IMR-90 (cell line): ENCODE data around the gene REV3L. TPM values are rescaled to one million over a fixed set of nuclear protein-coding genes. Genes with fewer than 3 reads are reported as not detected.

Source experiments
- ATAC-seq: fragments of 200-7000 bp; cut with Tn5 transposase; 2 replicates; pipeline ENCODE4 v1.9.1; 2020; ENCODE audit warnings: low read depth, mild to moderate bottlenecking, moderate library complexity
- BruUV-seq: library from RNA; stranded (reverse); fragments of 400-500 nt; replicated peaks from 2 replicates; lab custom pipeline; 2021; lab: Mats Ljungman, UMichigan
- CTCF ChIA-PET: fragments of 300-600 bp; formaldehyde crosslinking; extraction: SDS; loops from one replicate; lab custom pipeline; 2021; ENCODE audit warnings: antibody characterized with exemption; lab: Yijun Ruan, JAX
- POLR2A ChIA-PET: fragments of 300-600 bp; sonication (Branson Sonifier 250); formaldehyde crosslinking; loops from one replicate; lab custom pipeline; 2022; ENCODE audit warnings: antibody characterized with exemption; ENCODE audit not compliant: unreplicated experiment; lab: Charles Lee
- DNase-seq: peaks from one replicate; pipeline ENCODE4 v3.0.0; 2013
- H2AFZ ChIP-seq: replicated peaks from 2 replicates; pipeline ENCODE3; 2013; ENCODE audit warnings: low read length, mild to moderate bottlenecking; ENCODE audit not compliant: poor library complexity
- H2AK5ac ChIP-seq: 2 replicates; pipeline ENCODE4 v1.6.1; 2013; ENCODE audit warnings: low read depth, low read length, inconsistent platforms
- H2AK9ac ChIP-seq: replicated peaks from 2 replicates; pipeline ENCODE3; 2013; ENCODE audit warnings: mild to moderate bottlenecking, low read depth, low read length, moderate library complexity; ENCODE audit not compliant: poor library complexity
- H2BK120ac ChIP-seq: 2 replicates; pipeline ENCODE4 v1.6.1; 2013; ENCODE audit warnings: low read depth, low read length, inconsistent platforms
- H2BK15ac ChIP-seq: 3 replicates; pipeline ENCODE4 v1.6.1; 2013; ENCODE audit warnings: low read depth, low read length, inconsistent platforms
- H2BK20ac ChIP-seq: 2 replicates; pipeline ENCODE4 v1.6.1; 2013; ENCODE audit warnings: low read depth, mild to moderate bottlenecking, inconsistent platforms, low read length, moderate library complexity
- H2BK5ac ChIP-seq: 2 replicates; pipeline ENCODE4 v1.6.1; 2013; ENCODE audit warnings: mild to moderate bottlenecking, low read depth, low read length, inconsistent platforms; ENCODE audit not compliant: poor library complexity, severe bottlenecking
- H3K14ac ChIP-seq: replicated peaks from 2 replicates; pipeline ENCODE4 v1.6.1; 2013; ENCODE audit warnings: low read depth, low read length, inconsistent platforms
- H3K18ac ChIP-seq: 2 replicates; pipeline ENCODE4 v1.6.1; 2013; ENCODE audit warnings: low read depth, low read length, control low read depth
- H3K23ac ChIP-seq: 2 replicates; pipeline ENCODE4 v1.6.1; 2013; ENCODE audit warnings: low read depth, low read length, inconsistent platforms
- H3K27ac ChIP-seq: 2 replicates; pipeline ENCODE4 v1.5.1; 2013; ENCODE audit warnings: mild to moderate bottlenecking, control low read depth, low read length; ENCODE audit not compliant: insufficient read depth
- H3K27me3 ChIP-seq: 2 replicates; pipeline ENCODE4 v1.6.1; 2013; ENCODE audit warnings: low read length; ENCODE audit not compliant: control insufficient read depth, insufficient read depth
- H3K36me3 ChIP-seq: 2 replicates; pipeline ENCODE4 v1.6.1; 2013; ENCODE audit warnings: low read length, mixed read lengths; ENCODE audit not compliant: control insufficient read depth, insufficient read depth
- H3K4ac ChIP-seq: 2 replicates; pipeline ENCODE4 v1.6.1; 2013; ENCODE audit warnings: low read depth, low read length, inconsistent platforms
- H3K4me1 ChIP-seq: 2 replicates; pipeline ENCODE4 v1.6.1; 2013; ENCODE audit warnings: low read length, mixed read lengths; ENCODE audit not compliant: control insufficient read depth, insufficient read depth
- H3K4me2 ChIP-seq: 2 replicates; pipeline ENCODE4 v1.6.1; 2013; ENCODE audit warnings: low read depth, mild to moderate bottlenecking, control low read depth, low read length, moderate library complexity
- H3K4me3 ChIP-seq: 2 replicates; pipeline ENCODE4 v1.5.1; 2013; ENCODE audit warnings: low read depth, mild to moderate bottlenecking, control low read depth, low read length, moderate library complexity; ENCODE audit not compliant: insufficient read depth
- H3K56ac ChIP-seq: 2 replicates; pipeline ENCODE4 v1.6.1; 2013; ENCODE audit warnings: low read length, inconsistent platforms; ENCODE audit not compliant: insufficient read depth; ENCODE audit errors: extremely low read depth
- H3K79me1 ChIP-seq, 2 experiments: 2 replicates each; pipeline ENCODE4 v1.6.1; 2013; ENCODE audit warnings: low read length in 2 of 2, inconsistent platforms in 1 of 2, low read depth in 1 of 2
- H3K9ac ChIP-seq: 2 replicates; pipeline ENCODE4 v1.6.1; 2013; ENCODE audit warnings: low read depth, low read length, control low read depth
- H3K9me1 ChIP-seq: 2 replicates; pipeline ENCODE4 v1.6.1; 2013; ENCODE audit warnings: low read length, inconsistent platforms; ENCODE audit not compliant: insufficient read depth
- H3K9me3 ChIP-seq: 2 replicates; pipeline ENCODE4 v1.6.1; 2013; ENCODE audit warnings: low read length; ENCODE audit not compliant: control insufficient read depth, insufficient read depth
- H4K20me1 ChIP-seq: 2 replicates; pipeline ENCODE4 v1.6.1; 2013; ENCODE audit warnings: low read length, inconsistent platforms; ENCODE audit not compliant: insufficient read depth
- H4K5ac ChIP-seq: 2 replicates; pipeline ENCODE4 v1.6.1; 2013; ENCODE audit warnings: mild to moderate bottlenecking, low read depth, low read length, control low read depth
- H4K8ac ChIP-seq, 2 experiments: 2 replicates each; pipeline ENCODE4 v1.6.1; 2013; ENCODE audit warnings: low read depth in 2 of 2, low read length in 2 of 2, control low read depth in 1 of 2, inconsistent platforms in 1 of 2
- H4K91ac ChIP-seq: 2 replicates; pipeline ENCODE4 v1.6.1; 2013; ENCODE audit warnings: low read depth, low read length, inconsistent platforms; ENCODE audit not compliant: insufficient read depth
- MAFK ChIP-seq: IDR thresholded peaks from 2 replicates; pipeline ENCODE4 v1.6.1; 2012; ENCODE audit warnings: low read depth, low read length, improper control_type of control experiment
- MAZ ChIP-seq: IDR thresholded peaks from 2 replicates; pipeline ENCODE4 v1.6.1; 2012; ENCODE audit warnings: low read depth, mild to moderate bottlenecking, low read length, improper control_type of control experiment, moderate library complexity, borderline replicate concordance
- RCOR1 ChIP-seq: IDR thresholded peaks from 2 replicates; pipeline ENCODE4 v1.6.1; 2012; ENCODE audit warnings: mild to moderate bottlenecking, low read length, improper control_type of control experiment; ENCODE audit not compliant: insufficient replicate concordance
- RFX5 ChIP-seq: IDR thresholded peaks from 2 replicates; pipeline ENCODE4 v1.8.0; 2012; ENCODE audit warnings: low read depth, mild to moderate bottlenecking, low read length, moderate library complexity
- SMC3 ChIP-seq: fragments of 150-350 bp; IDR thresholded peaks from 2 replicates; pipeline ENCODE4 v1.6.1; 2016; ENCODE audit warnings: low read depth, mild to moderate bottlenecking, antibody characterized with exemption, low read length, moderate library complexity
- WGBS, 2 experiments: methylation state at CpG; one replicate each; pipeline versions ENCODE4 v1.1.5 to v1.1.7; 2013; ENCODE audit warnings: missing lambda C conversion rate in 2 of 2; ENCODE audit not compliant: insufficient read length in 1 of 2; ENCODE audit errors: extremely low coverage in 2 of 2; 5-methylcytosine and 5-hydroxymethylcytosine counted together
- dilution Hi-C: fragments of 300-500 bp; cut with HindIII; formaldehyde crosslinking; loops from one replicate; pipeline ENCODE4 v1.14.3; 2018; ENCODE audit warnings: low sequenced_read_pairs; ENCODE audit not compliant: unreplicated experiment
- in situ Hi-C: fragments of 300-500 bp; cut with MboI; formaldehyde crosslinking; loops from 3 replicates; pipeline ENCODE4 v1.14.3; 2019; ENCODE audit warnings: low sequenced_read_pairs, inconsistent platforms, mixed read lengths
- intact Hi-C: fragments of 100-400 bp; cut with micrococcal nuclease; formaldehyde crosslinking; loops from 2 replicates; pipeline ENCODE4 v1.10.0; 2022
- polyA plus RNA-seq, 3 experiments: library from polyadenylated mRNA; depleted of rRNA; stranded (reverse); fragments of >200 nt; gene quantifications; 2 replicates each; pipeline ENCODE4 v1.2.3, GENCODE V29; 2012; ENCODE audit warnings: low replicate concordance in 1 of 3
- total RNA-seq: library from RNA; depleted of rRNA; stranded (reverse); fragments of >200 nt; gene quantifications from 2 replicates; pipeline ENCODE4 v1.2.3, GENCODE V29; 2012
- TF ChIP-seq, protein P1 (sequence below): conservative IDR thresholded peaks from 2 replicates; pipeline ENCODE4 v1.5.1; 2012; ENCODE audit warnings: mild to moderate bottlenecking, low read depth, low read length, improper control_type of control experiment

REV3L gene
- total and polyA plus RNA-seq, 2 of the 4 experiments (the other 2 are of a cell fraction), result 7.4 to 15.4 TPM

DNA sequence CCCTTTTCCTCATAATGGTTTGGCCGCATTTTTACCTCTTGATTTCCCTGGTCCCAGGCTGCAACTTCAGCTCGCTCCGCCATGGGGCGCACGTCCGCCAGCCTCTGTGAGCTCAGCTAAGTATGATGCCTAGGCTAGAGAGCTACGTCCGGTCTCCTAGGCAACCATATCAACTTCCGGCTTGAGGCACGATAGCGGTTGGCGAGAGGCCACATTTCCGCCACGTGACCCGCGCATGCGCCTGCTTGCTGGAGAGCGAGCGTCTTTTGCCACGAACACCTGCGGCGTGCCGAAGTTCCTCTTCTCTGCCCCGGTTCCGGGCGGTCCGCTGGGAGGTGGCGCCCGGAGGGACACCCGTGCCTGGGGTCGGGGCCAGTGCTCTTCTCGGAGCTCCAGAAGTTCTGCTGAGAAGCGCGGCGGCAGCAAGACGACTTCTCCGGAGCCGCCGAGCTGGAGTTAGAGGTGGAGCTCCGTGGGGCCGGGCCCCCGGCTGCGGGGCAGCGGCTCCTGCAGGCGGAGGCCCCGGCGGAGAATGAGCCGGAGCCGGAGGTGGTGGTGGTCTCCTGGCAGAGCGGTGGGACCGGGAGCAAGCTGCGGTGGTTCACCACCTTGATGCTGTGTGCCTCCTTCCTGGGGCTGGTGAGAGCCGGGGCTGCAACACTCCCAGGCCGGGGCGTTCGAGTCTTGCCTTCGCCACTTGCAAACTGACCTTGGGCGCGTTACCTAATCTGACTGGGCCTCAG lies 223.8 kb downstream of the REV3L start (continued):
- TF ChIP-seq MAZ, result 0 out of 2 replicates have a peak, but pooled peaks have one; percentile 49
- TF ChIP-seq SMC3, result peak; percentile 77
- no peak for TF ChIP-seq MAFK

DNA sequence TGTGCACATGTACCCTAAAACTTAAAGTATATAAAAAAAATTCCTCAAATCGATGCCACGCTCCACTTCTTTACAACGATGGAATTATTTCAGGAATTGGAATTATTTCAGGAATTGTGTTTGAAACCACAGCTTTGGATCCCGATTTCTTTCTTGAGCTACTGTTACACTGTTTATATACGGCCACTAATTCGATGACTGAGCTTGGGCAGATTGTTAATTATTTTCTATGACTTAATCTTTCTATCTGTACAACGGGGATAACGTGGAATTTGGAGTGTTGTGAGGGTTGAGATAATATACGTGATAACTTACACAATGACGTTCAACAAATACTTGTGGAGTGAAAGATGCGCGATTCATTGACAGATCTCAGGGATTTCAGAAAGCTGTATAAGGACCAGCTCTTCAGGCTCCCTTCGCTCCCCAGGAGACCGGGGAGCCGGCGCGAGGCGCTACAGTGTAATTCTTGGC lies 224.4 kb downstream of the REV3L start:
- Histone ChIP-seq H2BK120ac (peak overlapping the region; percentile 76), H3K4me1 (peaks cover 6% of the 10 kb centered on the region), H3K27me3 (no peaks in the 10 kb centered on the region), H2BK15ac (0 out of 3 replicates have a peak overlapping the region, but pooled peaks have one; percentile 18), H3K56ac (no peak overlapping the region), H3K4ac (peak overlapping the region; percentile 59; the same call in 1 of the 2 replicates), H2AK5ac (no peak overlapping the region), H3K9me3 (no peaks in the 10 kb centered on the region), H4K91ac (peak overlapping the region; percentile 34; the same call in 1 of the 2 replicates), H2BK20ac (0 out of 2 replicates have a peak overlapping the region, but pooled peaks have one; percentile 53), H3K4me3 (peak overlapping the region; percentile 7; the same call in 1 of the 2 replicates), H3K9me1 (no peaks in the 10 kb centered on the region), H3K18ac (no peak overlapping the region), H3K14ac (peak overlapping the region; percentile 85), H3K79me1 (peaks cover 3 to 29% of the 10 kb centered on the region in 2 experiments; a peak in 3 of 4 replicates), H3K9ac (0 out of 2 replicates have a peak overlapping the region, but pooled peaks have one; percentile 34), H2AK9ac (no peak overlapping the region), H3K36me3 (no peaks in the 10 kb centered on the region), H3K27ac (no peak overlapping the region), H2AFZ (peak overlapping the region; percentile 96), H3K23ac (no peak overlapping the region), H4K8ac (peak overlapping the region in 1 of 2 experiments; percentile 76; a peak in 3 of 4 replicates), H3K4me2 (peak overlapping the region; percentile 61), H4K20me1 (no peaks in the 10 kb centered on the region; the same call in 1 of the 2 replicates), H2BK5ac (no peak overlapping the region), H4K5ac (no peak overlapping the region)
- DNase-seq (no peak), ATAC-seq (peak; percentile 8)
- POLR2A ChIA-PET, result no interaction called here
- intact Hi-C loops, result loop anchor here (1.0 to 5.0 kb wide), 5 partner anchors 201 to 785 kb away; partner anchors contain the start of gene REV3L
- no TSS peak for BruUV-seq
- 2% methylated on average over 6 of the region's 18 CpGs; no CpG with 5 or more reads in 1 of the 2 experiments for WGBS, 2 experiments
- CTCF ChIA-PET, result interaction anchor here (0.8 to 1.9 kb wide), 16 partner anchors 9 to 384 kb away, joined by 3 to 6 read pairs (median 4); partner anchors contain the start of genes RPF2 and TRAF3IP2
- TF ChIP-seq, protein P1, sequence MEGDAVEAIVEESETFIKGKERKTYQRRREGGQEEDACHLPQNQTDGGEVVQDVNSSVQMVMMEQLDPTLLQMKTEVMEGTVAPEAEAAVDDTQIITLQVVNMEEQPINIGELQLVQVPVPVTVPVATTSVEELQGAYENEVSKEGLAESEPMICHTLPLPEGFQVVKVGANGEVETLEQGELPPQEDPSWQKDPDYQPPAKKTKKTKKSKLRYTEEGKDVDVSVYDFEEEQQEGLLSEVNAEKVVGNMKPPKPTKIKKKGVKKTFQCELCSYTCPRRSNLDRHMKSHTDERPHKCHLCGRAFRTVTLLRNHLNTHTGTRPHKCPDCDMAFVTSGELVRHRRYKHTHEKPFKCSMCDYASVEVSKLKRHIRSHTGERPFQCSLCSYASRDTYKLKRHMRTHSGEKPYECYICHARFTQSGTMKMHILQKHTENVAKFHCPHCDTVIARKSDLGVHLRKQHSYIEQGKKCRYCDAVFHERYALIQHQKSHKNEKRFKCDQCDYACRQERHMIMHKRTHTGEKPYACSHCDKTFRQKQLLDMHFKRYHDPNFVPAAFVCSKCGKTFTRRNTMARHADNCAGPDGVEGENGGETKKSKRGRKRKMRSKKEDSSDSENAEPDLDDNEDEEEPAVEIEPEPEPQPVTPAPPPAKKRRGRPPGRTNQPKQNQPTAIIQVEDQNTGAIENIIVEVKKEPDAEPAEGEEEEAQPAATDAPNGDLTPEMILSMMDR, result no peak
- peak; percentile 32; the same call in 1 of the 2 replicates for TF ChIP-seq RFX5
- TF ChIP-seq RCOR1, result peak; percentile 84
- dilution Hi-C loops, result no loop called here
- in situ Hi-C loops, result no loop called here
